WTC11 (cell line): Measurements from ENCODE around the gene YEATS2. TPM values are rescaled to one million over a fixed set of nuclear protein-coding genes. Genes with fewer than 3 reads are reported as not detected.

Source experiments
- ATAC-seq: fragments of 200-7000 bp; cut with Tn5 transposase; 2 replicates; pipeline ENCODE4 v1.10.0; 2021; ENCODE audit warnings: mild to moderate bottlenecking, moderate library complexity
- CTCF ChIA-PET: fragments of 300-600 bp; sonication (Branson Sonifier 250); formaldehyde crosslinking; loops from one replicate; lab custom pipeline; 2021; ENCODE audit warnings: antibody characterized with exemption; lab: Charles Lee
- POLR2A ChIA-PET: fragments of 350-600 bp; sonication (Branson Sonifier 250); formaldehyde crosslinking; loops from one replicate; lab custom pipeline; 2021; ENCODE audit warnings: antibody characterized with exemption; lab: Charles Lee
- DNase-seq: peaks from one replicate; pipeline ENCODE4 v3.0.0; 2021; ENCODE audit warnings: low spot score
- H3K27ac Mint-ChIP-seq: 2 replicates; pipeline ENCODE4 v1.8.0; 2021; ENCODE audit warnings: mixed read lengths
- H3K27me3 Mint-ChIP-seq: 2 replicates; pipeline ENCODE4 v1.8.0; 2021; ENCODE audit warnings: low read depth, mild to moderate bottlenecking, moderate library complexity, mixed read lengths
- H3K36me3 Mint-ChIP-seq: 2 replicates; pipeline ENCODE4 v1.8.0; 2021; ENCODE audit warnings: mixed read lengths
- H3K4me1 Mint-ChIP-seq: 2 replicates; pipeline ENCODE4 v1.8.0; 2022; ENCODE audit warnings: mixed read lengths
- H3K4me3 Mint-ChIP-seq: 2 replicates; pipeline ENCODE4 v1.8.0; 2021; ENCODE audit warnings: mild to moderate bottlenecking, moderate library complexity, mixed read lengths
- H3K9me3 Mint-ChIP-seq: 2 replicates; pipeline ENCODE4 v1.8.0; 2021; ENCODE audit warnings: mixed read lengths
- AFF4 ChIP-seq: sonication (generic); formaldehyde crosslinking; IDR thresholded peaks from 2 replicates; pipeline ENCODE4 v1.8.1; 2023; ENCODE audit warnings: mild to moderate bottlenecking, missing genetic modification reagents, borderline replicate concordance
- ATF6 ChIP-seq: sonication (generic); formaldehyde crosslinking; IDR thresholded peaks from 2 replicates; pipeline ENCODE4 v1.8.1; 2023; ENCODE audit warnings: mild to moderate bottlenecking, missing genetic modification reagents
- CDX4 ChIP-seq: fragments of 250-450 bp; sonication (Bioruptor Pico); IDR thresholded peaks from 2 replicates; pipeline ENCODE4 v1.9.0; 2021; ENCODE audit warnings: moderate library complexity, mild to moderate bottlenecking, inconsistent platforms, borderline replicate concordance
- FOXK1 ChIP-seq: sonication (generic); formaldehyde crosslinking; IDR thresholded peaks from 2 replicates; pipeline ENCODE4 v1.8.0; 2022; ENCODE audit warnings: mild to moderate bottlenecking, moderate library complexity, missing genetic modification reagents
- GTF2I ChIP-seq: fragments of 250-450 bp; sonication (Bioruptor Pico); conservative IDR thresholded peaks from 2 replicates; pipeline ENCODE4 v1.4.0; 2021; ENCODE audit warnings: mild to moderate bottlenecking
- JUN ChIP-seq: sonication (generic); formaldehyde crosslinking; IDR thresholded peaks from 2 replicates; pipeline ENCODE4 v1.8.0; 2023; ENCODE audit warnings: mild to moderate bottlenecking, missing genetic modification reagents
- KAT7 ChIP-seq: sonication (generic); formaldehyde crosslinking; IDR thresholded peaks from 2 replicates; pipeline ENCODE4 v1.8.1; 2023; ENCODE audit warnings: missing genetic modification reagents, mild to moderate bottlenecking, borderline replicate concordance
- PRDM15 ChIP-seq: sonication (generic); formaldehyde crosslinking; IDR thresholded peaks from 2 replicates; pipeline ENCODE4 v1.8.0; 2022; ENCODE audit warnings: missing genetic modification reagents
- SMAD4 ChIP-seq: sonication (generic); formaldehyde crosslinking; IDR thresholded peaks from 2 replicates; pipeline ENCODE4 v1.8.0; 2022; ENCODE audit warnings: mild to moderate bottlenecking, missing genetic modification reagents
- TP53 ChIP-seq: sonication (generic); formaldehyde crosslinking; IDR thresholded peaks from 2 replicates; pipeline ENCODE4 v1.8.1; 2023; ENCODE audit warnings: mild to moderate bottlenecking, missing genetic modification reagents
- ZBTB21 ChIP-seq: sonication (generic); formaldehyde crosslinking; IDR thresholded peaks from 2 replicates; pipeline ENCODE4 v1.8.1; 2023; ENCODE audit warnings: mild to moderate bottlenecking, missing genetic modification reagents, borderline replicate concordance
- ZNF138 ChIP-seq: sonication (generic); formaldehyde crosslinking; conservative IDR thresholded peaks from 2 replicates; pipeline ENCODE4 v1.8.1; 2022; ENCODE audit warnings: mild to moderate bottlenecking, moderate library complexity, missing genetic modification reagents
- ZNF263 ChIP-seq: sonication (generic); formaldehyde crosslinking; IDR thresholded peaks from 2 replicates; pipeline ENCODE4 v1.8.1; 2022; ENCODE audit warnings: low read depth, mild to moderate bottlenecking, moderate library complexity, missing genetic modification reagents
- ZNF423 ChIP-seq: fragments of 250-450 bp; sonication (Bioruptor Pico); IDR thresholded peaks from 2 replicates; pipeline ENCODE4 v2.1.2; 2022; ENCODE audit warnings: mild to moderate bottlenecking, moderate library complexity
- total RNA-seq: library from RNA; stranded (reverse); gene quantifications from 3 replicates; pipeline ENCODE4 v1.2.3, GENCODE V29; 2021
- TF ChIP-seq, protein P1 (sequence below): sonication (generic); formaldehyde crosslinking; IDR thresholded peaks from 2 replicates; pipeline ENCODE4 v1.8.0; 2022; ENCODE audit warnings: mild to moderate bottlenecking, missing genetic modification reagents
- TF ChIP-seq, protein P2 (sequence below): sonication (generic); formaldehyde crosslinking; IDR thresholded peaks from 2 replicates; pipeline ENCODE4 v1.8.1; 2023; ENCODE audit warnings: mild to moderate bottlenecking, moderate library complexity, missing genetic modification reagents

The YEATS2 gene
- total RNA-seq, 1 experiment from 2014 or later = 42.5 TPM

GRCh38 chr3:183710231-183710630 is 12.6 kb downstream of the YEATS2 start:
- ChIA-PET CTCF (no interaction called here), POLR2A (no interaction called here)
- Mint-ChIP-seq H3K27me3 (no peaks in the 10 kb centered on the region), H3K36me3 (peaks cover 10% of the 10 kb centered on the region), H3K4me3 (no peak overlapping the region), H3K9me3 (no peaks in the 10 kb centered on the region), H3K4me1 (0 out of 2 replicates have a peak, but pooled peaks cover 3% of the 10 kb centered on the region), H3K27ac (peak overlapping the region; percentile 47; the same call in 1 of the 2 replicates)
- no peak for ATAC-seq
- TF ChIP-seq, protein P1, sequence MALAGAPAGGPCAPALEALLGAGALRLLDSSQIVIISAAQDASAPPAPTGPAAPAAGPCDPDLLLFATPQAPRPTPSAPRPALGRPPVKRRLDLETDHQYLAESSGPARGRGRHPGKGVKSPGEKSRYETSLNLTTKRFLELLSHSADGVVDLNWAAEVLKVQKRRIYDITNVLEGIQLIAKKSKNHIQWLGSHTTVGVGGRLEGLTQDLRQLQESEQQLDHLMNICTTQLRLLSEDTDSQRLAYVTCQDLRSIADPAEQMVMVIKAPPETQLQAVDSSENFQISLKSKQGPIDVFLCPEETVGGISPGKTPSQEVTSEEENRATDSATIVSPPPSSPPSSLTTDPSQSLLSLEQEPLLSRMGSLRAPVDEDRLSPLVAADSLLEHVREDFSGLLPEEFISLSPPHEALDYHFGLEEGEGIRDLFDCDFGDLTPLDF = no peak
- TF ChIP-seq GTF2I (CRISPR knock-in tag) (no peak), AFF4 (CRISPR knock-in tag) (no peak), CDX4 (CRISPR knock-in tag) (no peak)
- DNase-seq = no peak

GRCh38 chr3:183711516-183711915 is 13.9 kb downstream of the YEATS2 start:
- Mint-ChIP-seq H3K4me3 (no peak overlapping the region), H3K9me3 (no peaks in the 10 kb centered on the region), H3K36me3 (peaks cover 11% of the 10 kb centered on the region), H3K27me3 (no peaks in the 10 kb centered on the region), H3K4me1 (no peaks in the 10 kb centered on the region), H3K27ac (no peak overlapping the region)
- ChIA-PET CTCF (interaction anchor here (0.6 kb wide), 1 partner anchor 115 kb away, joined by 3 read pairs; no protein-coding TSS in a partner anchor), POLR2A (interaction anchor here (0.5 kb wide), 1 partner anchor 33 kb away, joined by 5 read pairs; no protein-coding TSS in a partner anchor)
- no peak for ATAC-seq
- DNase-seq = no peak
- TF ChIP-seq FOXK1 (CRISPR knock-in tag) = no peak
- TF ChIP-seq KAT7 (CRISPR knock-in tag) = no peak
- TF ChIP-seq, protein P2, sequence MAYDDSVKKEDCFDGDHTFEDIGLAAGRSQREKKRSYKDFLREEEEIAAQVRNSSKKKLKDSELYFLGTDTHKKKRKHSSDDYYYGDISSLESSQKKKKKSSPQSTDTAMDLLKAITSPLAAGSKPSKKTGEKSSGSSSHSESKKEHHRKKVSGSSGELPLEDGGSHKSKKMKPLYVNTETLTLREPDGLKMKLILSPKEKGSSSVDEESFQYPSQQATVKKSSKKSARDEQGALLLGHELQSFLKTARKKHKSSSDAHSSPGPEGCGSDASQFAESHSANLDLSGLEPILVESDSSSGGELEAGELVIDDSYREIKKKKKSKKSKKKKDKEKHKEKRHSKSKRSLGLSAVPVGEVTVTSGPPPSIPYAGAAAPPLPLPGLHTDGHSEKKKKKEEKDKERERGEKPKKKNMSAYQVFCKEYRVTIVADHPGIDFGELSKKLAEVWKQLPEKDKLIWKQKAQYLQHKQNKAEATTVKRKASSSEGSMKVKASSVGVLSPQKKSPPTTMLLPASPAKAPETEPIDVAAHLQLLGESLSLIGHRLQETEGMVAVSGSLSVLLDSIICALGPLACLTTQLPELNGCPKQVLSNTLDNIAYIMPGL = no peak
- no peak for TF ChIP-seq PRDM15
- TF ChIP-seq ZBTB21 (CRISPR knock-in tag) = no peak
- no peak for TF ChIP-seq TP53 (CRISPR knock-in tag)
- no peak for TF ChIP-seq ZNF263
- TF ChIP-seq AFF4 (CRISPR knock-in tag) = no peak
- TF ChIP-seq ZNF138 = no peak
- no peak for TF ChIP-seq SMAD4 (CRISPR knock-in tag)
- TF ChIP-seq ATF6 = no peak
- TF ChIP-seq ZNF423 = no peak
- TF ChIP-seq JUN = no peak
